ENCODE measurements around the gene HMGN2. TPM values are rescaled to one million over a fixed set of nuclear protein-coding genes. Genes with fewer than 3 reads are reported as not detected.

The HMGN2 gene
- total and polyA plus RNA-seq, 10 of the 15 experiments (the other 5 are each of a cell fraction or from before 2014, with no cell fraction given), result 249 to 2,682 (median 694) TPM

- TF ChIP-seq E2F4 (IDR thresholded peaks at IDR 0.05; ENCODE audit: low read depth, low read length) (peak; percentile 35; the same call in 1 of the 2 replicates), NKRF (conservative IDR thresholded peaks at IDR 0.05) (peak; percentile 78), ELK1 (IDR thresholded peaks at IDR 0.05; ENCODE audit: low read depth, low read length) (0 out of 2 replicates have a peak, but pooled peaks have one; percentile 47), WRNIP1 (IDR thresholded peaks at IDR 0.05; ENCODE audit: borderline replicate concordance, low read depth, low read length) (no peak), MYC (IDR thresholded peaks at IDR 0.05; ENCODE audit: insufficient read depth, insufficient read length, insufficient replicate concordance, low read length, severe bottlenecking) (peak; percentile 77), MXI1 (IDR thresholded peaks at IDR 0.05; ENCODE audit: low read depth, low read length) (peak; percentile 62; the same call in 1 of the 2 replicates), HCFC1 (IDR thresholded peaks at IDR 0.05; ENCODE audit: low read length) (peak; percentile 5; the same call in 1 of the 2 replicates), CHD4 (IDR thresholded peaks at IDR 0.05) (no peak), BCL3 (IDR thresholded peaks at IDR 0.05; ENCODE audit: borderline replicate concordance, insufficient read depth, low read depth, low read length, poor library complexity, severe bottlenecking) (peak; percentile 7), ATF3 (IDR thresholded peaks at IDR 0.05; ENCODE audit: borderline replicate concordance, extremely low read depth, low read depth, low read length) (peak; percentile 3; the same call in 1 of the 2 replicates), TARDBP (IDR thresholded peaks at IDR 0.05; ENCODE audit: borderline replicate concordance) (0 out of 2 replicates have a peak, but pooled peaks have one; percentile 58), IKZF1 (conservative IDR thresholded peaks at IDR 0.05) (peak; percentile 85), ESRRA (IDR thresholded peaks at IDR 0.05; ENCODE audit: low read length) (no peak), BACH1 (IDR thresholded peaks at IDR 0.05; ENCODE audit: borderline replicate concordance) (peak; percentile 90; the same call in 1 of the 2 replicates), GATAD2B (conservative IDR thresholded peaks at IDR 0.05; ENCODE audit: low read depth) (peak; percentile 94), TCF3 (IDR thresholded peaks at IDR 0.05; ENCODE audit: borderline replicate concordance, insufficient read depth, low read depth, low read length) (0 out of 2 replicates have a peak, but pooled peaks have one; percentile 51), E2F8 (IDR thresholded peaks at IDR 0.05; ENCODE audit: low read depth, partially characterized antibody) (no peak), BHLHE40 (IDR thresholded peaks at IDR 0.05; ENCODE audit: borderline replicate concordance in 1 of 2, low read depth in 2 of 2, low read length in 1 of 2) (peak; percentile 96 to 100)
Observed at GRCh38 chr1:26500488-26501175, 28.4 kb downstream of the HMGN2 start (continued).
